HG03378 (cell line): Measurements from ENCODE around the gene PABPN1.
"Not testable (repeated sequence)": the region's sequence is repeated elsewhere in the genome, so short reads cannot be mapped to it uniquely, and the experiment has no call there.

Experiments
- ATAC-seq: cut with Tn5 transposase; IDR thresholded peaks from one replicate; pipeline ENCODE4 v1.9.1; 2021; ENCODE audit warnings: mild to moderate bottlenecking, moderate library complexity; ENCODE audit not compliant: unreplicated experiment

Gene PABPN1

GRCh38 chr14:23320584-23321571 is at the start of gene PABPN1:
PABPN1 (plus strand) TSS chr14:23321457; CDS start chr14:23321470, 13 bp downstream.
- ATAC-seq, result peak; percentile 92

GRCh38 chr14:23275412-23275811 is 45.8 kb upstream of the PABPN1 start:
- no peak for ATAC-seq

- no peak for ATAC-seq
These were observed 44.1 kb upstream of the PABPN1 start for GRCh38 chr14:23277189-23277588.

- not testable (repeated sequence) for ATAC-seq
These were observed 43.3 kb upstream of the PABPN1 start for GRCh38 chr14:23277928-23278327.

- ATAC-seq, result no peak
These were observed 40.0 kb upstream of the PABPN1 start for GRCh38 chr14:23281247-23281646.

GRCh38 chr14:23284654-23285529 is 36.4 kb upstream of the PABPN1 start:
- ATAC-seq, result no peak

- peak; percentile 10 for ATAC-seq
These were observed 35.7 kb upstream of the PABPN1 start for GRCh38 chr14:23285530-23286019.

GRCh38 chr14:23286020-23286901 is 35.0 kb upstream of the PABPN1 start, which contains the start of gene HOMEZ:
HOMEZ (minus strand) TSS chr14:23286132; CDS start chr14:23285952, 180 bp downstream.
- ATAC-seq, result peak; percentile 95

GRCh38 chr14:23286902-23287479 is 34.3 kb upstream of the PABPN1 start:
- no peak for ATAC-seq

- no peak for ATAC-seq
These were observed 26.3 kb upstream of the PABPN1 start for GRCh38 chr14:23294734-23295561.

- ATAC-seq, result no peak
These were observed 25.1 kb upstream of the PABPN1 start for GRCh38 chr14:23296012-23296777.

- no peak for ATAC-seq
These were observed 24.2 kb upstream of the PABPN1 start for GRCh38 chr14:23297096-23297495.

GRCh38 chr14:23297611-23298277 is 23.5 kb upstream of the PABPN1 start:
- ATAC-seq, result no peak

- ATAC-seq, result no peak
These were observed 21.9 kb upstream of the PABPN1 start for GRCh38 chr14:23299211-23299957.

GRCh38 chr14:23299986-23300686 is 21.1 kb upstream of the PABPN1 start:
- no peak for ATAC-seq

- no peak for ATAC-seq
These were observed 20.5 kb upstream of the PABPN1 start for GRCh38 chr14:23300687-23301223.
